GM12892 (cell line): ENCODE results near the gene C22orf23.

Source experiments
- POLR2A ChIP-seq: IDR thresholded peaks from 2 replicates; pipeline ENCODE4 v1.6.1; 2011; ENCODE audit warnings: low read depth, low read length, control low read depth
- POLR2AphosphoS5 ChIP-seq: IDR thresholded peaks from 2 replicates; pipeline ENCODE4 v1.6.1; 2011; ENCODE audit warnings: low read depth, low read length, control low read depth
- TAF1 ChIP-seq: IDR thresholded peaks from 2 replicates; pipeline ENCODE4 v1.6.1; 2011; ENCODE audit warnings: low read depth, mild to moderate bottlenecking, control low read depth, low read length, borderline replicate concordance

DNA sequence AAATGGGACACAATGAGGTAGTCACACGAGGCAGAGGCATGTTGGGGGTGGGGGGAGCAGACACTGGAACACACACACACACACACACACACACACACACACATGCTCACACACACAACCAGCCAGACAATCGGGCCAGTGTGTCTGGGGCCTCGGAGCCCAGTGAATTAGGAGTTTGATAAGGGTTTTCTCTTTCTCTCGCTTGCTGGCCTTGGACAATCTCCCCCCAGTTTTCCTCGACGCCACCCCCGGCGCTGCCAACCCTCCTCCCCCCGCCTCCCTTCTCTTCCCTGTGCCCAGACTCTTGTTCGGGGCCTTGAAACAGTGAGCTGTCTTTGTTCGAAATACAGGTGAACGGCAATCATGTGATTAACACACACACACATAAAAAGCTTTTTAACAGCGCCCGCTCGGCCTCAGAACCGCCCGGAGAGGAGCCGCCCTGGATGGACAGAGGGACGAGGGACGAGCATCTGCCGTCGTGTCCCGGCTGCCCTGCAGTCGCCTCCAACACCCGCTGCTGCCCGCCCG, 32.4 kb upstream of the C22orf23 start:
- TF ChIP-seq POLR2A (no peak), TAF1 (no peak), POLR2AphosphoS5 (no peak)
